Measurements from ENCODE around the gene ANKRD16.

DNA sequence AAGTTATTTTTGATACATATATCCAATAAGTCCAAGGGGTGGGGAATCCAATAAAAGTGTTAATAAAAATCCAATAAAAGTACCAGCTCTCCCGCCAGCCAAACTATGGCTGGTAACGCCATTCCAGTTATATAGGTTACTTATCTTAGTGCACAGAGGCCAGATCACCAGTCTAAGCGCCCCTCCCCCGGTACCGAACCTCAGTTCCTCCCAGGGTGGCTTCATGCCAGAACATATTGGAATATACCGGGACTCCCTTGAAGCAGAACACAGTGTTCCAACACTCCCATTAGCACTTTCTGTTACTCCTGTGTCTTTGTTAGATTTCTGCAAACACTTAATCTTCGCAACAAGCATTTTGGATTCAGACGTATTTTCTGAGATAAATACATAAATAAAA lies 7.8 kb upstream of the ANKRD16 start:
- TF ChIP-seq, protein P1, sequence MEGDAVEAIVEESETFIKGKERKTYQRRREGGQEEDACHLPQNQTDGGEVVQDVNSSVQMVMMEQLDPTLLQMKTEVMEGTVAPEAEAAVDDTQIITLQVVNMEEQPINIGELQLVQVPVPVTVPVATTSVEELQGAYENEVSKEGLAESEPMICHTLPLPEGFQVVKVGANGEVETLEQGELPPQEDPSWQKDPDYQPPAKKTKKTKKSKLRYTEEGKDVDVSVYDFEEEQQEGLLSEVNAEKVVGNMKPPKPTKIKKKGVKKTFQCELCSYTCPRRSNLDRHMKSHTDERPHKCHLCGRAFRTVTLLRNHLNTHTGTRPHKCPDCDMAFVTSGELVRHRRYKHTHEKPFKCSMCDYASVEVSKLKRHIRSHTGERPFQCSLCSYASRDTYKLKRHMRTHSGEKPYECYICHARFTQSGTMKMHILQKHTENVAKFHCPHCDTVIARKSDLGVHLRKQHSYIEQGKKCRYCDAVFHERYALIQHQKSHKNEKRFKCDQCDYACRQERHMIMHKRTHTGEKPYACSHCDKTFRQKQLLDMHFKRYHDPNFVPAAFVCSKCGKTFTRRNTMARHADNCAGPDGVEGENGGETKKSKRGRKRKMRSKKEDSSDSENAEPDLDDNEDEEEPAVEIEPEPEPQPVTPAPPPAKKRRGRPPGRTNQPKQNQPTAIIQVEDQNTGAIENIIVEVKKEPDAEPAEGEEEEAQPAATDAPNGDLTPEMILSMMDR (IDR thresholded peaks at IDR 0.05): no peak
- TF ChIP-seq NR3C1 (CRISPR knock-in tag; conservative IDR thresholded peaks at IDR 0.05; ENCODE audit: low read depth): no peak
- TF ChIP-seq, protein P2, sequence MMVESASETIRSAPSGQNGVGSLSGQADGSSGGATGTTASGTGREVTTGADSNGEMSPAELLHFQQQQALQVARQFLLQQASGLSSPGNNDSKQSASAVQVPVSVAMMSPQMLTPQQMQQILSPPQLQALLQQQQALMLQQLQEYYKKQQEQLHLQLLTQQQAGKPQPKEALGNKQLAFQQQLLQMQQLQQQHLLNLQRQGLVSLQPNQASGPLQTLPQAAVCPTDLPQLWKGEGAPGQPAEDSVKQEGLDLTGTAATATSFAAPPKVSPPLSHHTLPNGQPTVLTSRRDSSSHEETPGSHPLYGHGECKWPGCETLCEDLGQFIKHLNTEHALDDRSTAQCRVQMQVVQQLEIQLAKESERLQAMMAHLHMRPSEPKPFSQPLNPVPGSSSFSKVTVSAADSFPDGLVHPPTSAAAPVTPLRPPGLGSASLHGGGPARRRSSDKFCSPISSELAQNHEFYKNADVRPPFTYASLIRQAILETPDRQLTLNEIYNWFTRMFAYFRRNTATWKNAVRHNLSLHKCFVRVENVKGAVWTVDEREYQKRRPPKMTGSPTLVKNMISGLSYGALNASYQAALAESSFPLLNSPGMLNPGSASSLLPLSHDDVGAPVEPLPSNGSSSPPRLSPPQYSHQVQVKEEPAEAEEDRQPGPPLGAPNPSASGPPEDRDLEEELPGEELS (CRISPR knock-in tag; IDR thresholded peaks at IDR 0.05): no peak
- no peak for TF ChIP-seq RELA (CRISPR knock-in tag; IDR thresholded peaks at IDR 0.05; ENCODE audit: borderline replicate concordance)

Data from WTC11 (cell line).